K562 (cell line): Measurements from ENCODE around the gene RORB. TPM values are rescaled to one million over a fixed set of nuclear protein-coding genes. Genes with fewer than 3 reads are reported as not detected.

ENCODE experiments used
- ATAC-seq: fragments of 200-7000 bp; cut with Tn5 transposase; 3 replicates; pipeline ENCODE4 v1.9.1; 2020; ENCODE audit warnings: moderate library complexity
- BruUV-seq: library from RNA; stranded (reverse); fragments of 400-500 nt; replicated peaks from 2 replicates; lab custom pipeline; 2021; lab: Mats Ljungman, UMichigan
- CTCF ChIA-PET: fragments of 300-600 bp; formaldehyde crosslinking; extraction: SDS; loops from one replicate; lab custom pipeline; 2021; ENCODE audit warnings: low intra/inter-chr PET ratio; lab: Yijun Ruan, JAX
- POLR2A ChIA-PET: fragments of 300-600, 350-650 bp; sonication (Branson Sonifier 250); formaldehyde crosslinking; extraction: SDS; loops from one replicate; lab custom pipeline; 2021; ENCODE audit warnings: antibody characterized with exemption, inconsistent platforms; lab: Yijun Ruan, JAX
- DNase-seq, 4 experiments: peaks; one replicate each; pipeline versions ENCODE4 v3.0.0 to v3.0.0-alpha.2; 2011 to 2018; ENCODE audit warnings: low spot score in 3 of 4, mixed read lengths in 3 of 4; ENCODE audit errors: extremely low read depth in 1 of 4
- FAIRE-seq: peaks from 2 replicates; lab custom pipeline; 2011; peaks lifted over from hg19 to GRCh38; lab: Jason Lieb, UNC
- H2AFZ ChIP-seq: 2 replicates; pipeline ENCODE4 v1.6.0; 2011; ENCODE audit warnings: low read depth, low read length, control low read depth, inconsistent platforms
- H3K27ac ChIP-seq: fragments of 200-600 bp; 3 replicates; pipeline ENCODE4 v1.8.0; 2011; ENCODE audit warnings: low read depth, mild to moderate bottlenecking, control low read depth, inconsistent platforms, low read length, moderate library complexity, mixed read lengths; ENCODE audit errors: extremely low read depth
- H3K27me3 ChIP-seq, 2 experiments: fragments of 300-600 bp in 1 of 2; 2 replicates in 1 of 2; 3 replicates in 1 of 2; pipeline versions ENCODE4 v1.6.0 to v1.8.0; 2011; ENCODE audit warnings: inconsistent platforms in 2 of 2, low read length in 2 of 2, mild to moderate bottlenecking in 1 of 2, mixed read lengths in 1 of 2, moderate library complexity in 1 of 2; ENCODE audit not compliant: control insufficient read depth in 2 of 2, insufficient read depth in 2 of 2
- H3K36me3 ChIP-seq: fragments of 300-600 bp; 3 replicates; pipeline ENCODE4 v1.8.0; 2011; ENCODE audit warnings: mild to moderate bottlenecking, low read length, inconsistent platforms; ENCODE audit not compliant: control insufficient read depth, insufficient read depth
- H3K4me1 ChIP-seq, 2 experiments: fragments of 200-600 bp in 1 of 2; replicated peaks in 1 of 2; 2 replicates in 1 of 2; 3 replicates in 1 of 2; pipeline versions ENCODE4 v1.5.1 to v1.8.0; 2011; ENCODE audit warnings: inconsistent platforms in 2 of 2, low read length in 2 of 2, mild to moderate bottlenecking in 1 of 2, mixed read lengths in 1 of 2, moderate library complexity in 1 of 2; ENCODE audit not compliant: control insufficient read depth in 2 of 2, insufficient read depth in 2 of 2
- H3K4me2 ChIP-seq: 2 replicates; pipeline ENCODE4 v1.6.1; 2011; ENCODE audit warnings: low read length, control low read depth, inconsistent platforms, mixed read lengths; ENCODE audit not compliant: insufficient read depth
- H3K4me3 ChIP-seq: fragments of 200-600 bp; sonication (generic), shearing (Covaris generic); 2 replicates; pipeline ENCODE4 v1.5.1; 2016; ENCODE audit warnings: control low read depth, inconsistent platforms
- H3K79me2 ChIP-seq: fragments of 200-600 bp; 3 replicates; pipeline ENCODE4 v1.8.0; 2011; ENCODE audit warnings: low read length, inconsistent platforms; ENCODE audit not compliant: control insufficient read depth, insufficient read depth
- H3K9ac ChIP-seq, 2 experiments: 2 replicates each; pipeline versions ENCODE4 v1.6.0 to v1.6.1; 2011; ENCODE audit warnings: low read depth in 2 of 2, low read length in 2 of 2, control low read depth in 1 of 2, inconsistent platforms in 1 of 2, mild to moderate bottlenecking in 1 of 2, mixed read lengths in 1 of 2; ENCODE audit not compliant: insufficient read depth in 1 of 2
- H3K9me1 ChIP-seq: one replicate; pipeline ENCODE4 v1.6.0; 2011; ENCODE audit warnings: inconsistent platforms, mild to moderate bottlenecking, low read length, moderate library complexity; ENCODE audit not compliant: control insufficient read depth, insufficient read depth
- H3K9me3 ChIP-seq: replicated peaks from 2 replicates; pipeline ENCODE4 v1.5.1; 2011; ENCODE audit warnings: low read depth, low read length, inconsistent platforms; ENCODE audit not compliant: control insufficient read depth, insufficient read depth
- H4K20me1 ChIP-seq: replicated peaks from 2 replicates; pipeline ENCODE4 v1.6.1; 2011; ENCODE audit warnings: low read length, inconsistent platforms, mixed read lengths; ENCODE audit not compliant: control insufficient read depth, insufficient read depth
- HIVEP1 ChIP-seq: fragments of 250-450 bp; sonication (Bioruptor Pico); IDR thresholded peaks from 2 replicates; pipeline ENCODE4 v1.4.0; 2020; ENCODE audit warnings: mild to moderate bottlenecking
- HMG20A ChIP-seq: fragments of 450-650 bp; formaldehyde crosslinking; conservative IDR thresholded peaks from 2 replicates; pipeline ENCODE4 v1.4.0; 2020; ENCODE audit warnings: mild to moderate bottlenecking, mixed read lengths
- HMG20B ChIP-seq: fragments of 250-450 bp; sonication (Bioruptor Pico); IDR thresholded peaks from 2 replicates; pipeline ENCODE4 v1.5.0; 2021; ENCODE audit warnings: mild to moderate bottlenecking
- MECOM ChIP-seq: fragments of 250-450 bp; sonication (Bioruptor Pico); IDR thresholded peaks from 2 replicates; pipeline ENCODE4 v1.8.0; 2022; ENCODE audit warnings: inconsistent platforms
- MYC ChIP-seq, 2 experiments: fragments of 250-450 bp in 1 of 2; sonication (Bioruptor Pico) in 1 of 2; IDR thresholded peaks; 2 replicates each; pipeline versions ENCODE4 v1.5.1 to v1.6.1; 2012 to 2021; ENCODE audit warnings: low read depth in 2 of 2, borderline replicate concordance in 1 of 2, improper control_type of control experiment in 1 of 2, low read length in 1 of 2, mild to moderate bottlenecking in 1 of 2, moderate library complexity in 1 of 2
- NFYB ChIP-seq: IDR thresholded peaks from 2 replicates; pipeline ENCODE4 v1.6.1; 2011; ENCODE audit warnings: mild to moderate bottlenecking, moderate library complexity; ENCODE audit not compliant: insufficient read length; ENCODE audit errors: extremely low read depth
- RBM22 ChIP-seq: fragments of 200-400 bp; formaldehyde crosslinking; IDR thresholded peaks from 2 replicates; pipeline ENCODE4 v1.6.1; 2018; ENCODE audit warnings: low read length, low read depth; ENCODE audit not compliant: poor library complexity, severe bottlenecking
- RFX7 ChIP-seq: fragments of 250-450 bp; sonication (Bioruptor Pico); IDR thresholded peaks from 2 replicates; pipeline ENCODE4 v1.5.1; 2021; ENCODE audit warnings: mild to moderate bottlenecking
- WGBS: fragments of 100-300 bp; shearing (Covaris generic); methylation state at CpG from one replicate; pipeline ENCODE4 v1.1.6; 2016; ENCODE audit warnings: low coverage, mixed read lengths; ENCODE audit not compliant: insufficient coverage; ENCODE audit errors: missing lambda C conversion rate; 5-methylcytosine and 5-hydroxymethylcytosine counted together
- in situ Hi-C: fragments of 300-500 bp; cut with MboI; formaldehyde crosslinking; loops from 4 replicates; pipeline ENCODE4 v1.15.0; 2018; ENCODE audit warnings: inconsistent platforms, mixed read lengths
- intact Hi-C: fragments of 100-400 bp; cut with micrococcal nuclease; formaldehyde crosslinking; loops from 2 replicates; pipeline ENCODE4 v1.14.2; 2022
- polyA plus RNA-seq, 8 experiments: library from polyadenylated mRNA; depleted of rRNA in 4 of 8; stranded (reverse) in 5 of 8; unstranded in 3 of 8; fragments of >200 nt; fragmentation: Nextera tagmentation in 2 of 8; fragmentation: Illumina TruSeq in 1 of 8; extraction: Ambion mirVana in 2 of 8; extraction: Trizol in 1 of 8; gene quantifications; 2 replicates each; pipeline versions ENCODE4 v1.2.1 to v1.2.3, GENCODE V29; 2011 to 2014; ENCODE audit warnings: inconsistent platforms in 1 of 8, missing spikeins in 1 of 8
- total RNA-seq, 7 experiments: library from RNA; depleted of rRNA in 6 of 7; stranded (reverse); fragments of >200 nt in 6 of 7; fragmentation: Illumina TruSeq in 2 of 7; extraction: Trizol in 2 of 7; gene quantifications; 2 replicates each; pipeline versions ENCODE4 v1.2.1 to v1.2.3, GENCODE V29; 2011 to 2021; ENCODE audit warnings: low replicate concordance in 1 of 7
- TF ChIP-seq, protein P1 (sequence below): sonication (generic); formaldehyde crosslinking; IDR thresholded peaks from 2 replicates; pipeline ENCODE4 v1.8.0; 2022; ENCODE audit warnings: mild to moderate bottlenecking, missing genetic modification reagents, borderline replicate concordance

The RORB gene
- total and polyA plus RNA-seq, 9 of the 15 experiments (the other 6 are each of a cell fraction or from before 2014, with no cell fraction given) = not detected

DNA sequence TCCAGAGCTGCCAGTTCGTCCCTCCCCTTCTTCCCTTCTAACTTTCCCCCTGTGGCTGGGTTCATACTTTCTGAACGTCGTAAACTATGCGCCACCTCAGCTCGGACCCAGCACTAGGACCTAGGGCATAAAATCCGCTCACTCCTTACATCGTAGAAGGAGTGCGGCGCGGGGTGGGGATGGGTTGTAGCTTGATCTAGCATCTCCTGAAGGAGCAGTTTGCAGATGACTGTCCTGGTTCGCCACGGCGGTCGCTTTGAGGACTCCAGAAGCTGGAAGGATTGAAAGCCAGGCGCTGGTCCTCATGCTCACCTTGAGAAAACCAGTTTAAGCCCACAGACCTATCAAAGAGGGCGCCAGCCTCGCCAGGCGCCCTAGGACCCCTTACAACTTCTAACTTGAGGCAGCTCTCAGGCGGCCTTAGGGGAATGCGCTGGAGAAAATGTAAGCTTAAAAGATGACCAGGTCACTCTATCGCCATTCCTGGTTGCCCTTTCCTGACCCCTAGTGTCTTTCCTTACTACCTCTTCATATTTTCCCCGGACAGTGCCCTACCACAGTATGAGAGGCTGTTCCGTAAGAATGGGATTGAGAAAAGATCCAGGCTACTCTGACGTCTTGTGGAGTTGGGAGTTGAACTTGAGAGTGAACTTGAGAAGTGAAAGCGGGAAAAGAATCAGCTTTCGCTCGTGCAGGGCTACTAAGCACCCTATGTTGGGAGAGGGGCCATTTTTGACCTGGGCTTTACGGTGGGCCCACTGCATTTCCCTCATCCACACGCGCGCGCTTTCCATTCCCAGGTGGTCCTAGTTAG, 2.8 kb downstream of the RORB start:
- ChIA-PET CTCF (no interaction called here), POLR2A (no interaction called here)
- no peaks in the 10 kb centered on the region for H3K79me2 ChIP-seq
- H3K27ac ChIP-seq = no peak overlapping the region
- intact Hi-C loops = no loop called here
- no peak overlapping the region for H2AFZ ChIP-seq
- H3K9me1 ChIP-seq = no peaks in the 10 kb centered on the region
- in situ Hi-C loops = no loop called here
- 3% methylated on average over 28 of the region's 32 CpGs for WGBS
- H3K36me3 ChIP-seq = no peaks in the 10 kb centered on the region
- TF ChIP-seq NFYB = no peak
- H3K9ac ChIP-seq = no peak overlapping the region
- H4K20me1 ChIP-seq = no peaks in the 10 kb centered on the region
- DNase-seq (no peak), ATAC-seq (no peak), FAIRE-seq (no peak)
- no TSS peak for BruUV-seq
- no peaks in the 10 kb centered on the region for H3K9me3 ChIP-seq
- H3K4me3 ChIP-seq = no peak overlapping the region
- peaks cover 5 to 32% of the 10 kb centered on the region in 2 experiments; a peak in 3 of 5 replicates for H3K27me3 ChIP-seq
- H3K4me2 ChIP-seq = no peak overlapping the region
- peaks cover 0 to 12% of the 10 kb centered on the region in 2 experiments; a peak in 2 of 5 replicates for H3K4me1 ChIP-seq

DNA sequence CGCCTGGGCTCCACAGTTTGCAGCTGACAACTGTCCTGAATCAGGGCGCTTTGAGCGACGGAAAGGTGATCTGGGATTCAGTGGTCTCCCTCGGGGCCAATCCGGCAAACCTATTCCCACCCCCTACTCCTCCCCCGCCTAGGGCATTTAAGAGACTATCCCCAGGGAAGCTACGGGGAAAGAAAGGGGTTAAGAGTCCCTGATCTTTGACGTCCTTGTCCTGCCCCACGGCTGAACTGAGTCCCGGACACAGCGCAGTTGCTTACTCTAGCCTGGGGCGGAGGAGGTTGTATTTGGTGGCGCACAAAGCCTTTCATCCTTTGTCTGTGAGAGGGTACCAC, 3.4 kb downstream of the RORB start:
- no peaks in the 10 kb centered on the region for H3K36me3 ChIP-seq
- H2AFZ ChIP-seq = no peak overlapping the region
- BruUV-seq = no TSS peak
- ChIA-PET CTCF (no interaction called here), POLR2A (no interaction called here)
- WGBS = 0% methylated on average over 14 of the region's 14 CpGs
- no peak overlapping the region for H3K4me3 ChIP-seq
- no peak for DNase-seq
- peaks cover 0 to 12% of the 10 kb centered on the region in 2 experiments; a peak in 2 of 5 replicates for H3K4me1 ChIP-seq
- H3K9me1 ChIP-seq = no peaks in the 10 kb centered on the region
- no peaks in the 10 kb centered on the region for H4K20me1 ChIP-seq
- H3K79me2 ChIP-seq = no peaks in the 10 kb centered on the region
- no peak overlapping the region for H3K4me2 ChIP-seq
- no peak for ATAC-seq
- H3K9ac ChIP-seq = no peak overlapping the region
- no peak overlapping the region for H3K27ac ChIP-seq
- intact Hi-C loops (no loop called here), in situ Hi-C loops (no loop called here)
- no peaks in the 10 kb centered on the region for H3K9me3 ChIP-seq
- H3K27me3 ChIP-seq = peaks cover 5 to 32% of the 10 kb centered on the region in 2 experiments; a peak in 3 of 5 replicates
- no peak for FAIRE-seq
- TF ChIP-seq HMG20A (CRISPR knock-in tag) (no peak), MYC (IDR thresholded peaks at IDR 0.05; ENCODE audit: low read depth, low read length) (no peak), MYC (CRISPR knock-in tag; IDR thresholded peaks at IDR 0.05; ENCODE audit: borderline replicate concordance, low read depth) (no peak), RBM22 (no peak), RFX7 (CRISPR knock-in tag) (no peak), HIVEP1 (no peak), MECOM (CRISPR knock-in tag) (no peak), HMG20B (CRISPR knock-in tag) (no peak)
- TF ChIP-seq, protein P1, sequence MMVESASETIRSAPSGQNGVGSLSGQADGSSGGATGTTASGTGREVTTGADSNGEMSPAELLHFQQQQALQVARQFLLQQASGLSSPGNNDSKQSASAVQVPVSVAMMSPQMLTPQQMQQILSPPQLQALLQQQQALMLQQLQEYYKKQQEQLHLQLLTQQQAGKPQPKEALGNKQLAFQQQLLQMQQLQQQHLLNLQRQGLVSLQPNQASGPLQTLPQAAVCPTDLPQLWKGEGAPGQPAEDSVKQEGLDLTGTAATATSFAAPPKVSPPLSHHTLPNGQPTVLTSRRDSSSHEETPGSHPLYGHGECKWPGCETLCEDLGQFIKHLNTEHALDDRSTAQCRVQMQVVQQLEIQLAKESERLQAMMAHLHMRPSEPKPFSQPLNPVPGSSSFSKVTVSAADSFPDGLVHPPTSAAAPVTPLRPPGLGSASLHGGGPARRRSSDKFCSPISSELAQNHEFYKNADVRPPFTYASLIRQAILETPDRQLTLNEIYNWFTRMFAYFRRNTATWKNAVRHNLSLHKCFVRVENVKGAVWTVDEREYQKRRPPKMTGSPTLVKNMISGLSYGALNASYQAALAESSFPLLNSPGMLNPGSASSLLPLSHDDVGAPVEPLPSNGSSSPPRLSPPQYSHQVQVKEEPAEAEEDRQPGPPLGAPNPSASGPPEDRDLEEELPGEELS (CRISPR knock-in tag) = no peak
